Parathyroid adenoma (tissue), 2 donors: ENCODE data around the gene MON2.

Experiments
- H2AFZ ChIP-seq: fragments of 300-600 bp; sonication (generic); one replicate; pipeline ENCODE4 v1.7.0; 2017; ENCODE audit warnings: antibody characterized with exemption, mild to moderate bottlenecking
- H3K27ac ChIP-seq: fragments of 300-600 bp; sonication (generic); one replicate; pipeline ENCODE4 v1.7.0; 2017
- H3K27me3 ChIP-seq: fragments of 300-600 bp; sonication (generic); one replicate; pipeline ENCODE4 v1.7.0; 2017; ENCODE audit warnings: low read length; ENCODE audit not compliant: control insufficient read depth, insufficient read depth
- H3K36me3 ChIP-seq: fragments of 300-600 bp; sonication (generic); one replicate; pipeline ENCODE4 v1.7.0; 2017; ENCODE audit warnings: low read length; ENCODE audit not compliant: control insufficient read depth, insufficient read depth
- H3K4me1 ChIP-seq: fragments of 300-600 bp; sonication (generic); one replicate; pipeline ENCODE4 v1.7.0; 2017; ENCODE audit warnings: control low read depth
- H3K4me2 ChIP-seq: fragments of 300-600 bp; sonication (generic); one replicate; pipeline ENCODE4 v1.7.0; 2017; ENCODE audit warnings: low read length
- H3K4me3 ChIP-seq: fragments of 300-600 bp; sonication (generic); one replicate; pipeline ENCODE4 v1.7.0; 2017; ENCODE audit warnings: low read depth, low read length
- H3K79me2 ChIP-seq: fragments of 300-600 bp; sonication (generic); one replicate; pipeline ENCODE4 v1.7.0; 2017; ENCODE audit warnings: control low read depth
- H3K9ac ChIP-seq: fragments of 300-600 bp; sonication (generic); one replicate; pipeline ENCODE4 v1.7.0; 2017; ENCODE audit warnings: mild to moderate bottlenecking
- H3K9me3 ChIP-seq: fragments of 300-600 bp; sonication (generic); one replicate; pipeline ENCODE4 v1.7.0; 2017; ENCODE audit warnings: low read length; ENCODE audit not compliant: control insufficient read depth
- CTCF ChIP-seq: fragments of 300-600 bp; sonication (generic); IDR thresholded peaks from one replicate; pipeline ENCODE4 v1.7.0; 2017; ENCODE audit warnings: antibody characterized with exemption, mild to moderate bottlenecking
- donor health status: primary hyperparathyroidism.

The MON2 gene

GRCh38 chr12:62472472-62472871 lies 5.8 kb downstream of the MON2 start:
- no peak for TF ChIP-seq CTCF
- no peak overlapping the region for H3K4me3 ChIP-seq
- H3K4me1 ChIP-seq = peaks cover 3% of the 10 kb centered on the region
- no peak overlapping the region for H3K27ac ChIP-seq
- H2AFZ ChIP-seq = no peak overlapping the region
- no peaks in the 10 kb centered on the region for H3K9me3 ChIP-seq
- no peaks in the 10 kb centered on the region for H3K27me3 ChIP-seq
- H3K36me3 ChIP-seq = no peaks in the 10 kb centered on the region
- peaks cover 46% of the 10 kb centered on the region for H3K79me2 ChIP-seq
- H3K4me2 ChIP-seq = no peak overlapping the region
- no peak overlapping the region for H3K9ac ChIP-seq

GRCh38 chr12:62481843-62482540 lies 15.4 kb downstream of the MON2 start:
- Histone ChIP-seq H2AFZ (no peak overlapping the region), H3K36me3 (no peaks in the 10 kb centered on the region), H3K79me2 (peaks cover 14% of the 10 kb centered on the region), H3K4me1 (peaks cover 10% of the 10 kb centered on the region), H3K9ac (no peak overlapping the region), H3K9me3 (no peaks in the 10 kb centered on the region), H3K4me3 (peak overlapping the region; percentile 12), H3K27me3 (no peaks in the 10 kb centered on the region), H3K4me2 (peak overlapping the region; percentile 50), H3K27ac (peak overlapping the region; percentile 78)
- no peak for TF ChIP-seq CTCF

- Histone ChIP-seq H2AFZ (no peak overlapping the region), H3K4me1 (peaks cover 7% of the 10 kb centered on the region), H3K36me3 (no peaks in the 10 kb centered on the region), H3K4me2 (no peak overlapping the region), H3K27ac (peak overlapping the region; percentile 78), H3K9ac (no peak overlapping the region), H3K4me3 (no peak overlapping the region), H3K79me2 (peaks cover 11% of the 10 kb centered on the region), H3K27me3 (no peaks in the 10 kb centered on the region), H3K9me3 (no peaks in the 10 kb centered on the region)
- TF ChIP-seq CTCF = no peak
These were observed 16.1 kb downstream of the MON2 start for GRCh38 chr12:62482769-62483168.

GRCh38 chr12:62484233-62484632 lies 17.6 kb downstream of the MON2 start:
- no peak overlapping the region for H2AFZ ChIP-seq
- no peak for TF ChIP-seq CTCF
- H3K4me3 ChIP-seq = no peak overlapping the region
- no peaks in the 10 kb centered on the region for H3K9me3 ChIP-seq
- no peak overlapping the region for H3K27ac ChIP-seq
- peaks cover 11% of the 10 kb centered on the region for H3K79me2 ChIP-seq
- H3K4me2 ChIP-seq = no peak overlapping the region
- no peak overlapping the region for H3K9ac ChIP-seq
- no peaks in the 10 kb centered on the region for H3K27me3 ChIP-seq
- H3K4me1 ChIP-seq = peaks cover 7% of the 10 kb centered on the region
- no peaks in the 10 kb centered on the region for H3K36me3 ChIP-seq

- Histone ChIP-seq H3K4me3 (no peak overlapping the region), H3K27ac (no peak overlapping the region), H3K4me1 (peaks cover 7% of the 10 kb centered on the region), H2AFZ (no peak overlapping the region), H3K27me3 (no peaks in the 10 kb centered on the region), H3K79me2 (no peaks in the 10 kb centered on the region), H3K36me3 (no peaks in the 10 kb centered on the region), H3K9me3 (no peaks in the 10 kb centered on the region), H3K9ac (no peak overlapping the region), H3K4me2 (no peak overlapping the region)
- TF ChIP-seq CTCF = no peak
These were observed 39.2 kb downstream of the MON2 start for GRCh38 chr12:62505786-62506185.
